Uterus (tissue), 4 donors: Measurements from ENCODE around the gene ARL5B. TPM values are rescaled to one million over a fixed set of nuclear protein-coding genes. Genes with fewer than 3 reads are reported as not detected.

Source experiments
- DNase-seq, 2 donors: peaks; one replicate each; pipeline ENCODE4 v3.0.0-alpha.2; 2019 to 2020
- H3K27ac ChIP-seq, 2 donors: fragments of 200-600 bp; sonication (generic); 1 replicate in 1 of 2; 2 replicates in 1 of 2; pipeline ENCODE4 v1.5.1; 2016 to 2018
- H3K27me3 ChIP-seq, 2 donors: fragments of 200-600 bp; sonication (generic); one replicate each; pipeline ENCODE4 v1.5.1; 2018 to 2019; ENCODE audit warnings: control low read depth in 1 of 2
- H3K36me3 ChIP-seq, 2 donors: fragments of 200-600 bp; sonication (generic); one replicate each; pipeline ENCODE4 v1.5.1; 2019; ENCODE audit warnings: control low read depth in 1 of 2
- H3K4me1 ChIP-seq, 2 donors: fragments of 200-600 bp; sonication (generic); one replicate each; pipeline ENCODE4 v1.5.1; 2018 to 2019; ENCODE audit warnings: control low read depth in 1 of 2
- H3K4me3 ChIP-seq, 2 donors: fragments of 200-600 bp; sonication (generic); 1 replicate in 1 of 2; 2 replicates in 1 of 2; pipeline ENCODE4 v1.5.1; 2018 to 2019; ENCODE audit warnings: mild to moderate bottlenecking in 1 of 2
- H3K9me3 ChIP-seq, 2 donors: fragments of 200-600 bp; sonication (generic); one replicate each; pipeline ENCODE4 v1.5.1; 2019; ENCODE audit warnings: control low read depth in 1 of 2
- POLR2A ChIP-seq, 2 donors: fragments of 450-650 bp; IDR thresholded peaks; one replicate each; pipeline ENCODE4 v1.6.1; 2016; ENCODE audit warnings: antibody characterized with exemption in 2 of 2, mild to moderate bottlenecking in 1 of 2, moderate library complexity in 1 of 2
- intact Hi-C: fragments of 100-400 bp; cut with DNase I; formaldehyde crosslinking; loops from one replicate; pipeline ENCODE4 v1.15.1; 2023; ENCODE audit warnings: low total_unique reads
- total RNA-seq, 4 donors: library from RNA; depleted of rRNA in 3 of 4; stranded (reverse); fragments of >200 nt in 3 of 4; gene quantifications; one replicate each; pipeline versions ENCODE4 v1.1.0 to v1.2.4, GENCODE V29; 2014 to 2023
- TF ChIP-seq, protein P1 (sequence below), 4 experiments: fragments of 200-600 bp in 2 of 4; fragments of 450-650 bp in 2 of 4; sonication (generic) in 2 of 4; IDR thresholded peaks; one replicate each; pipeline ENCODE4 v1.5.1; 2016 to 2019; ENCODE audit warnings: antibody characterized with exemption in 4 of 4, mild to moderate bottlenecking in 2 of 4, moderate library complexity in 1 of 4
- donor health status: DM: yes; HTN: yes; CAD: no.

ARL5B gene
- total RNA-seq, 4 donors from 2014 or later, result 1.5 to 76.5 (median 11.6) TPM

DNA sequence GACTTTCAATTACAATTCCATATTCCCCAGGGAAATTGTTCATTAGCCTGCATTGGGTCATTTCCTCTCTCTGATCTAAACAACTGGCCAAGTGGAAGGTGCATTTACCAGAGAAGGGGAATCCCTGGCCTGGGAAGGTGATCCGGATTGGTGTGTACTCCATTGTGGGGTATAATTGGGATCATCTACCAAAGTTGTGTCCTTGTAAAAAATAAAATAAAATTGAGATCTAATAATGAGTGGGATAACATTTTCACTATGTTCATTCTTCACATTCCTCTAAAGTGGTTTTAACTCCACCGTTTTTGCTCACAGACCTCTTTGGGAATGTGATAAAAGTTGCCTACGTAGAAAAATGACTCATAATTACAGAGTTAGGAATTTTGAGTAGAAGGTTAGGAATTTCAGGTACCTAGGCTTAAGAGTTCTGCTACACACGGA is 22.8 kb downstream of the ARL5B start:
- no peak for TF ChIP-seq POLR2A (IDR thresholded peaks at IDR 0.05)
- TF ChIP-seq, protein P1, sequence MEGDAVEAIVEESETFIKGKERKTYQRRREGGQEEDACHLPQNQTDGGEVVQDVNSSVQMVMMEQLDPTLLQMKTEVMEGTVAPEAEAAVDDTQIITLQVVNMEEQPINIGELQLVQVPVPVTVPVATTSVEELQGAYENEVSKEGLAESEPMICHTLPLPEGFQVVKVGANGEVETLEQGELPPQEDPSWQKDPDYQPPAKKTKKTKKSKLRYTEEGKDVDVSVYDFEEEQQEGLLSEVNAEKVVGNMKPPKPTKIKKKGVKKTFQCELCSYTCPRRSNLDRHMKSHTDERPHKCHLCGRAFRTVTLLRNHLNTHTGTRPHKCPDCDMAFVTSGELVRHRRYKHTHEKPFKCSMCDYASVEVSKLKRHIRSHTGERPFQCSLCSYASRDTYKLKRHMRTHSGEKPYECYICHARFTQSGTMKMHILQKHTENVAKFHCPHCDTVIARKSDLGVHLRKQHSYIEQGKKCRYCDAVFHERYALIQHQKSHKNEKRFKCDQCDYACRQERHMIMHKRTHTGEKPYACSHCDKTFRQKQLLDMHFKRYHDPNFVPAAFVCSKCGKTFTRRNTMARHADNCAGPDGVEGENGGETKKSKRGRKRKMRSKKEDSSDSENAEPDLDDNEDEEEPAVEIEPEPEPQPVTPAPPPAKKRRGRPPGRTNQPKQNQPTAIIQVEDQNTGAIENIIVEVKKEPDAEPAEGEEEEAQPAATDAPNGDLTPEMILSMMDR (IDR thresholded peaks at IDR 0.05), result no peak
- no peak for DNase-seq
- H3K27me3 ChIP-seq, result no peaks in the 10 kb centered on the region
- intact Hi-C loops, result no loop called here
- no peak overlapping the region for H3K27ac ChIP-seq
- H3K4me1 ChIP-seq, result no peaks in the 10 kb centered on the region
- H3K36me3 ChIP-seq, result no peaks in the 10 kb centered on the region
- no peaks in the 10 kb centered on the region for H3K9me3 ChIP-seq
- no peak overlapping the region for H3K4me3 ChIP-seq

- Histone ChIP-seq H3K27ac (no peak overlapping the region), H3K36me3 (no peaks in the 10 kb centered on the region), H3K4me1 (no peaks in the 10 kb centered on the region), H3K4me3 (no peak overlapping the region), H3K27me3 (no peaks in the 10 kb centered on the region), H3K9me3 (no peaks in the 10 kb centered on the region)
- intact Hi-C loops, result no loop called here
- TF ChIP-seq POLR2A (IDR thresholded peaks at IDR 0.05), result no peak
- TF ChIP-seq, protein P1 (IDR thresholded peaks at IDR 0.05), result no peak
- no peak for DNase-seq
These were observed 24.2 kb downstream of the ARL5B start for GRCh38 chr10:18683427-18683826.

- intact Hi-C loops, result no loop called here
- no peak overlapping the region for H3K27ac ChIP-seq
- TF ChIP-seq, protein P1 (IDR thresholded peaks at IDR 0.05), result no peak
- no peak for TF ChIP-seq POLR2A (IDR thresholded peaks at IDR 0.05)
- H3K27me3 ChIP-seq, result no peaks in the 10 kb centered on the region
- H3K4me3 ChIP-seq, result no peak overlapping the region
- no peaks in the 10 kb centered on the region for H3K36me3 ChIP-seq
- DNase-seq, result no peak
- H3K9me3 ChIP-seq, result no peaks in the 10 kb centered on the region
- no peaks in the 10 kb centered on the region for H3K4me1 ChIP-seq
These were observed 25.2 kb downstream of the ARL5B start for GRCh38 chr10:18684416-18684815.

GRCh38 chr10:18684953-18685352 is 25.7 kb downstream of the ARL5B start:
- Histone ChIP-seq H3K36me3 (no peaks in the 10 kb centered on the region), H3K27me3 (no peaks in the 10 kb centered on the region), H3K4me1 (no peaks in the 10 kb centered on the region), H3K4me3 (no peak overlapping the region), H3K9me3 (no peaks in the 10 kb centered on the region), H3K27ac (no peak overlapping the region)
- TF ChIP-seq, protein P1 (IDR thresholded peaks at IDR 0.05), result no peak
- TF ChIP-seq POLR2A (IDR thresholded peaks at IDR 0.05), result no peak
- intact Hi-C loops, result no loop called here
- no peak for DNase-seq

GRCh38 chr10:18685555-18685954 is 26.3 kb downstream of the ARL5B start:
- H3K9me3 ChIP-seq, result no peaks in the 10 kb centered on the region
- H3K27ac ChIP-seq, result no peak overlapping the region
- no peaks in the 10 kb centered on the region for H3K36me3 ChIP-seq
- no peaks in the 10 kb centered on the region for H3K27me3 ChIP-seq
- no peaks in the 10 kb centered on the region for H3K4me1 ChIP-seq
- H3K4me3 ChIP-seq, result no peak overlapping the region
- intact Hi-C loops, result no loop called here
- TF ChIP-seq, protein P1 (IDR thresholded peaks at IDR 0.05), result no peak
- TF ChIP-seq POLR2A (IDR thresholded peaks at IDR 0.05), result no peak
- DNase-seq, result no peak
